Breast epithelium (tissue), 3 donors: ENCODE data around the gene FOXS1.

ENCODE experiments used
- CTCF ChIP-seq, 3 donors: fragments of 450-650 bp; IDR thresholded peaks; one replicate each; pipeline ENCODE4 v1.5.1; 2016 to 2017; ENCODE audit warnings: antibody characterized with exemption in 3 of 3, mild to moderate bottlenecking in 3 of 3, moderate library complexity in 3 of 3
- POLR2A ChIP-seq: fragments of 450-650 bp; IDR thresholded peaks from one replicate; pipeline ENCODE4 v1.6.1; 2016; ENCODE audit warnings: antibody characterized with exemption, mild to moderate bottlenecking, moderate library complexity
- POLR2AphosphoS5 ChIP-seq, 3 donors: sonication (generic); formaldehyde crosslinking; IDR thresholded peaks; one replicate each; pipeline ENCODE4 v1.6.1; 2017; ENCODE audit warnings: antibody characterized with exemption in 3 of 3

GRCh38 chr20:31842471-31843157 lies 2.8 kb downstream of the FOXS1 start:
- TF ChIP-seq POLR2A, result no peak
- no peak for TF ChIP-seq CTCF (IDR thresholded peaks at IDR 0.05)
- TF ChIP-seq POLR2AphosphoS5 (IDR thresholded peaks at IDR 0.05), result no peak
